Measurements from ENCODE around the gene CLEC2A.

DNA sequence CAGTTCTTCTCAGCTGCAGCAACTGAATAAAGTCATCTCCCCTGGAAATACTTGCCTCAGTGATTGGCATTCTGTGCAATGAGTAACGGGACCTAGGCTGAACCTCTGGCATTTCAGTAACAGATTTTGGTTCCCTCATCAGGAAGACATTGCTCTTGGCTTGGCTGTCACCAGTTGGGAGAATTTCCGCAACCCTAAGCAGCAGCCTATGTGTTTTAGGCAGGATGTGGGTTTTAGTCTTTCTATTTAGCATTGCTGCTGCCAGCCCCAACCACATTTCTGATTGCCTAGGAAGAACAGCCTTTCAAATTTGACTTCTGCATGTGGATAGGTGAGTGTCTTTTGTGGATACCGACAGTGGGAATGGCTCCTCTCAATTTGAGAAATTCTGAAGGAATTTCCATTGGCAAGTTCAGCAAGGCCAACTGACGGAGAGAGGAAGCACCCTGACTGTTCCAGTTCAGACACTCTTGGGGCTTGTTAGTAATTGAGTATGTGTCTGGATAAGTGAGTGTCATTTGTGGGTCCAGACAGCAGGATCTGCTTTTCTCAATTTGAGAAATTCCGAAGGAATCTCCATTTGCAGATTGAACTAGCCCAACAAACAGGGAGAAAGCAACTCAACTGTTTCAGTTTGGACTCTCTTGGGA, 19.0 kb upstream of the CLEC2A start:
- no peak for TF ChIP-seq POLR2A (IDR thresholded peaks at IDR 0.05)
- TF ChIP-seq, protein P1, sequence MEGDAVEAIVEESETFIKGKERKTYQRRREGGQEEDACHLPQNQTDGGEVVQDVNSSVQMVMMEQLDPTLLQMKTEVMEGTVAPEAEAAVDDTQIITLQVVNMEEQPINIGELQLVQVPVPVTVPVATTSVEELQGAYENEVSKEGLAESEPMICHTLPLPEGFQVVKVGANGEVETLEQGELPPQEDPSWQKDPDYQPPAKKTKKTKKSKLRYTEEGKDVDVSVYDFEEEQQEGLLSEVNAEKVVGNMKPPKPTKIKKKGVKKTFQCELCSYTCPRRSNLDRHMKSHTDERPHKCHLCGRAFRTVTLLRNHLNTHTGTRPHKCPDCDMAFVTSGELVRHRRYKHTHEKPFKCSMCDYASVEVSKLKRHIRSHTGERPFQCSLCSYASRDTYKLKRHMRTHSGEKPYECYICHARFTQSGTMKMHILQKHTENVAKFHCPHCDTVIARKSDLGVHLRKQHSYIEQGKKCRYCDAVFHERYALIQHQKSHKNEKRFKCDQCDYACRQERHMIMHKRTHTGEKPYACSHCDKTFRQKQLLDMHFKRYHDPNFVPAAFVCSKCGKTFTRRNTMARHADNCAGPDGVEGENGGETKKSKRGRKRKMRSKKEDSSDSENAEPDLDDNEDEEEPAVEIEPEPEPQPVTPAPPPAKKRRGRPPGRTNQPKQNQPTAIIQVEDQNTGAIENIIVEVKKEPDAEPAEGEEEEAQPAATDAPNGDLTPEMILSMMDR (IDR thresholded peaks at IDR 0.05): no peak

All from upper lobe of left lung (tissue), 4 donors.